Stomach smooth muscle (tissue), 2 donors: ENCODE data around the gene BRINP1.

ENCODE experiments used
- H3K27ac ChIP-seq: one replicate; pipeline ENCODE4 v1.7.0; 2013; ENCODE audit warnings: mild to moderate bottlenecking, low read length, inconsistent platforms
- H3K27me3 ChIP-seq, 2 donors: one replicate each; pipeline ENCODE4 v1.7.0; 2013; ENCODE audit warnings: low read length in 2 of 2; ENCODE audit not compliant: insufficient read depth in 2 of 2, control insufficient read depth in 1 of 2
- H3K36me3 ChIP-seq, 2 donors: one replicate each; pipeline ENCODE4 v1.7.0; 2013; ENCODE audit warnings: low read length in 2 of 2; ENCODE audit not compliant: control insufficient read depth in 2 of 2, insufficient read depth in 2 of 2
- H3K4me1 ChIP-seq: one replicate; pipeline ENCODE4 v1.7.0; 2013; ENCODE audit warnings: low read length; ENCODE audit not compliant: control insufficient read depth, insufficient read depth
- H3K4me3 ChIP-seq, 2 donors: one replicate each; pipeline ENCODE4 v1.7.0; 2013; ENCODE audit warnings: low read length in 2 of 2
- H3K9ac ChIP-seq, 2 donors: one replicate each; pipeline ENCODE4 v1.7.0; 2013; ENCODE audit warnings: low read length in 2 of 2, mild to moderate bottlenecking in 1 of 2
- H3K9me3 ChIP-seq, 2 donors: one replicate each; pipeline ENCODE4 v1.7.0; 2013; ENCODE audit warnings: low read length in 2 of 2; ENCODE audit not compliant: control insufficient read depth in 2 of 2
- donor health status: healthy.
- donor health status: Pancreatic carcinoma.

Gene BRINP1, protein sequence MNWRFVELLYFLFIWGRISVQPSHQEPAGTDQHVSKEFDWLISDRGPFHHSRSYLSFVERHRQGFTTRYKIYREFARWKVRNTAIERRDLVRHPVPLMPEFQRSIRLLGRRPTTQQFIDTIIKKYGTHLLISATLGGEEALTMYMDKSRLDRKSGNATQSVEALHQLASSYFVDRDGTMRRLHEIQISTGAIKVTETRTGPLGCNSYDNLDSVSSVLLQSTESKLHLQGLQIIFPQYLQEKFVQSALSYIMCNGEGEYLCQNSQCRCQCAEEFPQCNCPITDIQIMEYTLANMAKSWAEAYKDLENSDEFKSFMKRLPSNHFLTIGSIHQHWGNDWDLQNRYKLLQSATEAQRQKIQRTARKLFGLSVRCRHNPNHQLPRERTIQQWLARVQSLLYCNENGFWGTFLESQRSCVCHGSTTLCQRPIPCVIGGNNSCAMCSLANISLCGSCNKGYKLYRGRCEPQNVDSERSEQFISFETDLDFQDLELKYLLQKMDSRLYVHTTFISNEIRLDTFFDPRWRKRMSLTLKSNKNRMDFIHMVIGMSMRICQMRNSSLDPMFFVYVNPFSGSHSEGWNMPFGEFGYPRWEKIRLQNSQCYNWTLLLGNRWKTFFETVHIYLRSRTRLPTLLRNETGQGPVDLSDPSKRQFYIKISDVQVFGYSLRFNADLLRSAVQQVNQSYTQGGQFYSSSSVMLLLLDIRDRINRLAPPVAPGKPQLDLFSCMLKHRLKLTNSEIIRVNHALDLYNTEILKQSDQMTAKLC

DNA sequence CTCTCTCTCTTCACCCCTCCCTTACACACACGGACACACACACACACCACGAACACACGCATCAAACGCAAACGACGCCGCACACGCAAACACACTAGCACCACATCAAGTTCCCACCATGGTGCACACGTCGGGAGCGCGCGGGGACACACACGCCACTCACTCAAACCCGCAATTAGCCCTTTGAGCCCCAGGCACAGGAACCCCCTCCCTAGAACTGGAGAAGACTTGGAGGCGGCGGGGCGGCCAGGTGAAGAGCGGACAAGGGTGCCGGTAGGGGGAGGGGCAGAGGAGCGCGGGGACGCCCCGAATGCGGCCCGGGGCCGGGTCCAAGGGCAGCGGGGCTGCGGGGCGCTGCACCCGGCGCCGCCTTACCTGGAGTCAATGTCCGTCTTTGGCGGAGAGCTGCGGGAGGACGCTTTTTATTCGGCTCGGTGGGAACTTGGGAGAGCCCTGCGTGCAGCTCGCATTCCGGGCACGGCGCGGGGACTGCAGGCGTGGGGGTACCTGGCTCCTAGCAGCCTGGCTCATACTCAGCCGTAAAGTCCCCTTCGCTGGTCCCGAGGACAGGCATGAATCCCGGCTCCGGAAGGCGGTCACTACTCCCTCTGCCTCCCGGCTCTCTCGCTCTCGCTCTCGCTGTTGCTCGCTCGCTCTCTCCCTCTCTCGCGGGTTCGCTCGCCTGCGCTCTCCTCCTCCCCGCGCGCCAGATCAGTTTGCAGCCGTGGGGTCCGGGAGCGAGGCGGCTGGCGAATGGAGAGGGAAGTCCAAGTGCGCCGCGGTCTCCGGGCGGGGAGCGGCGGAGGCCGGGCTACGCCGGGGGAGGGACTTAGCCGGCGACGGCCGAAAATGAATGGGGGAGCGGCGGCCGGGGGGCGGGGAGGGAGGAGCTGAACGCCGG lies at the start of gene BRINP1:
Gene BRINP1 (minus strand): TSS at position 755 of the 901 bp plus-strand sequence. CDS start 56,080 bp downstream, outside the sequence.
- H3K27ac ChIP-seq: no peak within 1 kb of the TSS
- H3K36me3 ChIP-seq: no peaks in the 10 kb centered on the region
- H3K4me3 ChIP-seq: peak within 1 kb of the TSS; percentile 7 to 60
- peaks cover 8% of the 10 kb centered on the region for H3K4me1 ChIP-seq
- H3K9me3 ChIP-seq: no peaks in the 10 kb centered on the region
- no peak within 1 kb of the TSS for H3K9ac ChIP-seq
- peaks cover 27 to 40% of the 10 kb centered on the region in 2 donors for H3K27me3 ChIP-seq

DNA sequence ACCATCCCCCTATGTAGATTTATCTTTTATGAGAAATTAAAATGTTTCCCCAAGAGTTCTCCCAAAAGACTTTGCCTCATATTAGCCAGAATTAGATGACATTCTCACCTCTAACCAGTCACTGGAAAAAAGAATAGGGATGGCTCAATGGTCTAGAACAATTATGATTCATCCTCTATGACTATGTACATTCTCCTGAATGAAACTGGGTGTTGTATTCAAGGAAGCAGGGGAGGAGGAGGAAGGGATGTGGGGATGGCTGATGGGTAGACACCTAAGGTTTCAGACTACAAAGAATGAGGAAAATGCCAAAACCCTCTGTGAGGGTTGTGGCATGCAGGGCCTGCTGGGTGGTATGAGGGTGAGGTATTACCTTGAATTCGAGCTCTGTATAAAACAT lies 49.5 kb upstream of the BRINP1 start:
- Histone ChIP-seq H3K9ac (no peak overlapping the region), H3K36me3 (no peaks in the 10 kb centered on the region), H3K27ac (no peak overlapping the region), H3K27me3 (no peaks in the 10 kb centered on the region), H3K4me3 (no peak overlapping the region), H3K9me3 (no peaks in the 10 kb centered on the region), H3K4me1 (no peaks in the 10 kb centered on the region)

DNA sequence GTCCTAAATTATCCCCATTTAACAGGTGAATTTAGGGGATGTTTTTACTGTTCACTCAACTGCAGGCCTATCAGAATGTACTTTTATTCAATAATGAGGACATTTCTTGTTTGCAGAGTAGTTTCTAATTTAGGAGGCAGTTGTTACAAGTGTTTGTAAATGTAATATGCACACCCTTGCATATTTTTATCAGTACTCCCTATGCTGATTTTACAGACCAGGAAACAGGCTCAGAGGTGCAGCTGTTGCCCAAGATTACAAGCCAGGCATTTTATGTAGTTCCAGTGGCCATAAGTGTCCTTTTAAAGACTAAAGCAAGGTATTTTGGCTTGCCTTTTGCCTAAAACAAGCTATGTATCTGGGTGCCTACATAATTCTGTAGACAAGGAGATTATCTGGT lies 47.6 kb upstream of the BRINP1 start:
- Histone ChIP-seq H3K9ac (no peak overlapping the region), H3K27me3 (peaks cover 0 to 2% of the 10 kb centered on the region in 2 donors), H3K4me3 (no peak overlapping the region), H3K9me3 (no peaks in the 10 kb centered on the region), H3K36me3 (no peaks in the 10 kb centered on the region), H3K4me1 (no peaks in the 10 kb centered on the region), H3K27ac (no peak overlapping the region)

DNA sequence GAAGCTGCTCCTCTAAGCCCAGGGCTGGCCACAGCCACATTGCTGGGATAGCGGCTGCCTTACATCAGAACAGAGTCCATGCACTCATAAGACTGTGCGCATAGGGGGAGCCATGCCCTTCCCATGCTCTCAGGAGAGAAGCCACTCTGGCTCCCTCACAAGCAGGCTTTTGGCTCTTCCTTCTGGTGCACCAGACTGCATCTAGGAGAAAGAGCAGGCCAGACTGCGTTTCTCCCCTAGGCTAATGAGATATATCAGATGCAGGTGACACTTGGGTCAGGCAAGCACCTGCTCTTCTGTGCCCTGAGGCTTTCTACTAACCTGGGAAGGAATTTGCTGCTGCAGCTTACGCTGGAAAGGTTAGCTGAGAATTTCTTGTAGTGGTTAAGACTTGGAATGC lies 43.2 kb upstream of the BRINP1 start:
- no peak overlapping the region for H3K27ac ChIP-seq
- no peak overlapping the region for H3K4me3 ChIP-seq
- H3K36me3 ChIP-seq: no peaks in the 10 kb centered on the region
- peaks cover 0 to 2% of the 10 kb centered on the region in 2 donors for H3K27me3 ChIP-seq
- no peaks in the 10 kb centered on the region for H3K4me1 ChIP-seq
- H3K9me3 ChIP-seq: no peaks in the 10 kb centered on the region
- no peak overlapping the region for H3K9ac ChIP-seq

DNA sequence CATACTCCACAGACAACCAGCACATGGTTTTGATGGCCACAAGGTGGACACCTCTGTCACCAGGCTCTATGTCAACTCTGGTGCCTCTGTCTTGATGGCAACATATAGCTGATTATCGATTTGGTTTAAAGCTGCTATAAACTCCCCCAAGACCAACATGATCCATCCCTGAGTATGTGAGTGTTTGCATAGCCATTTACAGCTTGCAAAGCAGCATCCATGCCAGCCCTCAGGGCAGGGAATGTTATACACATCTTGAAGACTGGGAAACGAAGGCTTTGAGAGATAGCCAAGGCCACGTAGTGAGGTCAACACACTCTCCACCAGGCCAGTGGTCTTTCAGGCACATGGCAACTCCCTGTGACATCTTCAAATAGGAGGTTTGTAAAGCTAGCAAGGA lies 40.3 kb upstream of the BRINP1 start:
- Histone ChIP-seq H3K36me3 (no peaks in the 10 kb centered on the region), H3K27ac (no peak overlapping the region), H3K9me3 (peaks cover 0 to 6% of the 10 kb centered on the region in 2 donors), H3K4me3 (no peak overlapping the region), H3K9ac (no peak overlapping the region), H3K4me1 (no peaks in the 10 kb centered on the region), H3K27me3 (peaks cover 0 to 2% of the 10 kb centered on the region in 2 donors)

DNA sequence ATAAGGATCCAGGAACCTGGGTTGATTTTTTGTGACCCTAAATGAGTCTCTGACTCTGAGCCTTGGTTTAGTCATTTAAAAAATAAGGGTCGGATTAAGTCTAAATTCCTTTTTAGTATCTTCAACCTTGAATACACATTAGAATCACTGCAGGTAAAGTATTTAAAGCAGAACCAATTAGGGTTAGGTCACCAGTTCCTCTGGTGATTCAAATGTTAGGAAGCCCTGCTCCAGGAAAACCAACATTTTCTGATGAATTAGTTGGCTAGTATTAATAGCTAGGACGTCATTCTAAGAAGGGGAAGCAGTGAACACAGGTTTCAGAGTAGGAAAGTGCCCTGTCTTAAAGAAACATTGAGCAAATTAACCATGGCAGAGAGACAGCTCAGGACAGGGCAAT lies 31.4 kb upstream of the BRINP1 start:
- Histone ChIP-seq H3K4me3 (no peak overlapping the region), H3K27ac (no peak overlapping the region), H3K4me1 (no peaks in the 10 kb centered on the region), H3K27me3 (peaks cover 2 to 3% of the 10 kb centered on the region in 2 donors), H3K9me3 (peaks cover 2 to 5% of the 10 kb centered on the region in 2 donors), H3K9ac (no peak overlapping the region), H3K36me3 (no peaks in the 10 kb centered on the region)

DNA sequence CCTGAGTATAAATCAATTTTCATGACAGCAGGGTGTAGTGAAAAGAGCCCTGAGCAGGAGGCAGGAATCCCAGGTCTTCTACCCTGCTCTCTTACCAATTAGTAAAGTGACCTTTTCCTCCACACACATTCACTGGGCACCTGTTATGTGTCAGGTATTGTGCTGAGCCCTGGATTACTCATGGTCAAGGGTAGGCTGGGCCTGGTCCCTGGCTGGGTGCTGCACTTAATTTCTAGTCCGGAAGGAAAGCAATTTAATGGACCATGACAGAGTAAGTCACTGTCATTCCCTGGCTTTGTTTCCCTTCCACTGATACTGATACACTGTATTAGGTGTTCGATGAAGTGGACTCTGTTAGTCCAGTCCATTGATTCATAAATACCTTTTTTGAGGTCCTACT lies 29.1 kb upstream of the BRINP1 start:
- Histone ChIP-seq H3K4me1 (no peaks in the 10 kb centered on the region), H3K9me3 (peaks cover 2% of the 10 kb centered on the region in 2 donors), H3K9ac (no peak overlapping the region), H3K4me3 (no peak overlapping the region), H3K27me3 (peaks cover 2 to 3% of the 10 kb centered on the region in 2 donors), H3K36me3 (no peaks in the 10 kb centered on the region), H3K27ac (no peak overlapping the region)

DNA sequence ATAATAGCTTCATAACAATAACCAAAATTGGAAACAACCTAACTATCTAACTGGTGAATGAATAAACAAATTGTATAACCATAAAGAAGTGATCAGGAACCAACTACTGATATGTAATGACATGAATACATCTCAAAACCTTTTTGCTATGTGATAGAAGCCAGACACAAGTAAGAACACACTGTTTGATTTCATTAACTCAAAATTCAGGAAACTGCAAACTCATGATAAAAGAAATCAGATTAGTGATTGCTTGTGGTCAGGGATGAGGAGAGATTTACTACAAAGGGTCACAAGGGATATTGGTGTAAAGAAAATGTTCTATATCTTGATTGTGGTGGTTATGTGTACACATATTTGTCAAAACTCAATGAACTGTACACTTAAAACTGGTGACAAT lies 22.6 kb upstream of the BRINP1 start:
- Histone ChIP-seq H3K36me3 (no peaks in the 10 kb centered on the region), H3K27me3 (peaks cover 0 to 2% of the 10 kb centered on the region in 2 donors), H3K4me3 (no peak overlapping the region), H3K9me3 (no peaks in the 10 kb centered on the region), H3K9ac (no peak overlapping the region), H3K4me1 (no peaks in the 10 kb centered on the region), H3K27ac (no peak overlapping the region)

DNA sequence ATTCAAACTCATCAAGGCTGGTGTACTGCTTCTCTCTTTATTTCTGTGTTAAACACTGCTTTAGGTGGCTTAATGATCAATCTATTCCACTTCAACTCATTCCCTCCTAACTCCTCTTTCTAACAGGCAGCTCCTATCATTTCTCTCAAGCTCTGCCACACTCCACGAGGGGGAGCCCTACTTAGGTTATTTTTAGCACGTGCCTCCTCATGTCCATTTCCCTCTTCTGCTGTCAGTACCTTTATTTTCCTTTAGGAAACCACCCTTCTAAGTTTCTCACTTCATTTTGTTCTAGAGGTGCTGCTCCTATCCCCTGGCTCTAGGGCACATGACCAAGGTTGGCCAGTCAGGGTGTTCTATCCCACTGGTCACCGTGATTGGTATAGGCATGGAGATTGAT lies 6.7 kb upstream of the BRINP1 start:
- no peaks in the 10 kb centered on the region for H3K36me3 ChIP-seq
- H3K27me3 ChIP-seq: peaks cover 0 to 2% of the 10 kb centered on the region in 2 donors
- no peak overlapping the region for H3K9ac ChIP-seq
- H3K4me1 ChIP-seq: no peaks in the 10 kb centered on the region
- no peaks in the 10 kb centered on the region for H3K9me3 ChIP-seq
- H3K4me3 ChIP-seq: no peak overlapping the region
- H3K27ac ChIP-seq: no peak overlapping the region

DNA sequence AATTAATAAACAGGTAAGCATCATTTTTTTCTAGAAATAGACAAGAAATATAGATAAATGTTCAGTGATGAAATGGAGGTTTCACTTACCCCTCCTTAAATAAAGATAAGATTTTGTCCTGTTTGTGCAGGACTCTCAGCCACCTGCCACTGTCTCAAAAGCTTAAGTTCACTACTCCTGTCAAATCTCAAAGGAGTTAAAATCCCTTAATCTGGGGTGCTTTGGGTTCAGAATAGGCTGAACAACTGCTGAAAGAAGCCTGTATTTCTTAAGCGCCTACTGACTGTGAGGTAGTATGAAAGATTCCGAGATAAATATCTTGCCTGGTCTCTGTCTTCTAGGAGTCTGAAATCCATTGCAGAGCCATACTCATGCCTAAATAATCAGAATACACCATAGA lies 3.7 kb upstream of the BRINP1 start:
- H3K36me3 ChIP-seq: no peaks in the 10 kb centered on the region
- no peak overlapping the region for H3K9ac ChIP-seq
- H3K27me3 ChIP-seq: peaks cover 17 to 23% of the 10 kb centered on the region in 2 donors
- no peak overlapping the region for H3K4me3 ChIP-seq
- no peaks in the 10 kb centered on the region for H3K9me3 ChIP-seq
- H3K27ac ChIP-seq: no peak overlapping the region
- H3K4me1 ChIP-seq: peaks cover 8% of the 10 kb centered on the region
